Activated CD8-positive, alpha-beta T cell treated with anti-CD3 and anti-CD28 coated beads for 36 hours (primary cell): ENCODE results near the gene METTL2B. TPM values are rescaled to one million over a fixed set of nuclear protein-coding genes. Genes with fewer than 3 reads are reported as not detected.
"Not testable (repeated sequence)": the region's sequence is repeated elsewhere in the genome, so short reads cannot be mapped to it uniquely, and the experiment has no call there.

ENCODE experiments used
- ATAC-seq: fragments of 200-7000 bp; cut with Tn5 transposase; one replicate; pipeline ENCODE4 v1.10.0; 2021; ENCODE audit warnings: mild to moderate bottlenecking, moderate library complexity
- CTCF ChIA-PET: fragments of 350-600 bp; sonication (Branson Sonifier 250); formaldehyde crosslinking; loops from one replicate; lab custom pipeline; 2021; ENCODE audit warnings: antibody characterized with exemption; lab: Charles Lee
- POLR2A ChIA-PET: fragments of 350-600 bp; sonication (Branson Sonifier 250); formaldehyde crosslinking; loops from one replicate; lab custom pipeline; 2021; ENCODE audit warnings: antibody characterized with exemption; lab: Charles Lee
- DNase-seq: peaks from one replicate; pipeline ENCODE4 v3.0.0-alpha.2; 2020
- H3K27ac Mint-ChIP-seq: one replicate; pipeline ENCODE4 v1.8.0; 2021; ENCODE audit warnings: mild to moderate bottlenecking, mixed read lengths
- H3K27me3 Mint-ChIP-seq: one replicate; pipeline ENCODE4 v1.8.0; 2021; ENCODE audit warnings: mixed read lengths
- H3K36me3 Mint-ChIP-seq: one replicate; pipeline ENCODE4 v1.8.0; 2021; ENCODE audit warnings: low read depth, mixed read lengths
- H3K4me1 Mint-ChIP-seq: one replicate; pipeline ENCODE4 v1.8.0; 2021; ENCODE audit warnings: low read depth, mixed read lengths
- H3K4me3 Mint-ChIP-seq: one replicate; pipeline ENCODE4 v1.8.0; 2021; ENCODE audit warnings: mild to moderate bottlenecking, moderate library complexity, mixed read lengths
- H3K9me3 Mint-ChIP-seq: one replicate; pipeline ENCODE4 v1.8.0; 2021; ENCODE audit warnings: mixed read lengths
- intact Hi-C: fragments of 100-400 bp; cut with micrococcal nuclease; formaldehyde crosslinking; loops from one replicate; pipeline ENCODE4 v1.10.0; 2022
- total RNA-seq, 2 experiments: library from RNA; stranded (reverse); gene quantifications; one replicate each; pipeline ENCODE4 v1.2.3, GENCODE V29; 2021
- TF ChIP-seq, protein P1 (sequence below): fragments of 200-600 bp; IDR thresholded peaks from one replicate; pipeline ENCODE4 v1.8.0; 2022; ENCODE audit warnings: antibody characterized with exemption, mild to moderate bottlenecking

Gene METTL2B, protein sequence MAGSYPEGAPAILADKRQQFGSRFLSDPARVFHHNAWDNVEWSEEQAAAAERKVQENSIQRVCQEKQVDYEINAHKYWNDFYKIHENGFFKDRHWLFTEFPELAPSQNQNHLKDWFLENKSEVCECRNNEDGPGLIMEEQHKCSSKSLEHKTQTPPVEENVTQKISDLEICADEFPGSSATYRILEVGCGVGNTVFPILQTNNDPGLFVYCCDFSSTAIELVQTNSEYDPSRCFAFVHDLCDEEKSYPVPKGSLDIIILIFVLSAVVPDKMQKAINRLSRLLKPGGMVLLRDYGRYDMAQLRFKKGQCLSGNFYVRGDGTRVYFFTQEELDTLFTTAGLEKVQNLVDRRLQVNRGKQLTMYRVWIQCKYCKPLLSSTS
- total RNA-seq: 10 to 100 TPM; 38.9 to 45.6 TPM

DNA sequence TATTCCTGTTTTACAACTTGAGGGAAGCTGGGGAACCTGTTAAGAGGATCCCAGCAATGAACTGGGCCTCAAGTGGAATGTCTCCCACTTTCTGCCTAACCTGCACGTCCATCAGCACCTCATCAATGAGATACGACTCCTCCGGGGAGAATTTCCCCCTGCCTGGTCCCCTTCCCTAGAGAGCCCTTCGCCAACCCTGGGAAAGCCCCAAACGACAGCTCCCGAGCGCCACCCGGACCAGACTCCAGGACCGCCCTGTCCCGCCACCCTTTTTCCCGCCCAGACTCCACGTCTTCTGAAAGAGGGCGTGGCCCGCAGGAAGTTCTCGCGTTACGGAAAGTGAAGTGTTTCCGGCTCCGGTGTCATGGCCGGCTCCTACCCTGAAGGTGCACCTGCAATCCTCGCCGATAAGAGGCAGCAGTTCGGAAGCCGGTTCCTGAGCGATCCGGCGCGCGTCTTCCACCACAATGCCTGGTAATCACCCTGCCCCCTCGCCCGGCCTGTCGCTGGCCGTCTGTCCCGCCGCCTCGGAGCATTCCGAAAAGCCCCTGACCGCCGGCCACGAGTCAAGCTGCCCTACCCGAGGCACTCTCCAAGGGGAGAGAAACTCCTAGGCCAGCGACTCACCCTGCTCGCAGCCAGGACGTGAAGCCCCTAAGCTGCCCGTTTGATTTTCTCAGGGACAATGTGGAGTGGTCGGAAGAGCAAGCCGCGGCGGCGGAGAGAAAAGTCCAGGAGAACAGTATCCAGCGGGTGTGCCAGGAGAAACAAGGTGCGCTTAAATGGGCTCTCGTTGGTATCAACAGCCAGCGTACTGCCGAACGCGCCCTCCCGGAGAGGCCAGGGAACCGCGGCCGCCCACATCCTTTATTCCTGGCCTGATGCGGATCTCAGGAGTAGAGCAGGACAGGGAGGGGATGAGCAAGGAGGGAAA is at the start of gene METTL2B:
Gene METTL2B (plus strand): TSS at position 347 of the 934 bp plus-strand sequence. CDS start 18 bp downstream, at position 365.
- Mint-ChIP-seq H3K4me3 (peak within 1 kb of the TSS; percentile 99), H3K4me1 (peaks cover 34% of the 10 kb centered on the region), H3K27ac (peak within 1 kb of the TSS; percentile 99), H3K36me3 (peaks cover 34% of the 10 kb centered on the region)
- peak; percentile 97 for DNase-seq
- CTCF ChIA-PET: interaction anchor here (0.7 to 3.9 kb wide), 5 partner anchors 15 to 69 kb away, joined by 3 to 41 read pairs (median 7); no protein-coding TSS in a partner anchor
- peak; percentile 93 for ATAC-seq
- TF ChIP-seq, protein P1, sequence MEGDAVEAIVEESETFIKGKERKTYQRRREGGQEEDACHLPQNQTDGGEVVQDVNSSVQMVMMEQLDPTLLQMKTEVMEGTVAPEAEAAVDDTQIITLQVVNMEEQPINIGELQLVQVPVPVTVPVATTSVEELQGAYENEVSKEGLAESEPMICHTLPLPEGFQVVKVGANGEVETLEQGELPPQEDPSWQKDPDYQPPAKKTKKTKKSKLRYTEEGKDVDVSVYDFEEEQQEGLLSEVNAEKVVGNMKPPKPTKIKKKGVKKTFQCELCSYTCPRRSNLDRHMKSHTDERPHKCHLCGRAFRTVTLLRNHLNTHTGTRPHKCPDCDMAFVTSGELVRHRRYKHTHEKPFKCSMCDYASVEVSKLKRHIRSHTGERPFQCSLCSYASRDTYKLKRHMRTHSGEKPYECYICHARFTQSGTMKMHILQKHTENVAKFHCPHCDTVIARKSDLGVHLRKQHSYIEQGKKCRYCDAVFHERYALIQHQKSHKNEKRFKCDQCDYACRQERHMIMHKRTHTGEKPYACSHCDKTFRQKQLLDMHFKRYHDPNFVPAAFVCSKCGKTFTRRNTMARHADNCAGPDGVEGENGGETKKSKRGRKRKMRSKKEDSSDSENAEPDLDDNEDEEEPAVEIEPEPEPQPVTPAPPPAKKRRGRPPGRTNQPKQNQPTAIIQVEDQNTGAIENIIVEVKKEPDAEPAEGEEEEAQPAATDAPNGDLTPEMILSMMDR: peak; percentile 63
- POLR2A ChIA-PET: interaction anchor here (0.5 to 2.2 kb wide), 8 partner anchors 15 to 133 kb away, joined by 3 to 6 read pairs (median 4); partner anchors contain the start of genes HILPDA and IMPDH1
- H3K27me3 Mint-ChIP-seq, intact Hi-C loops, H3K9me3 Mint-ChIP-seq: not testable (repeated sequence)

DNA sequence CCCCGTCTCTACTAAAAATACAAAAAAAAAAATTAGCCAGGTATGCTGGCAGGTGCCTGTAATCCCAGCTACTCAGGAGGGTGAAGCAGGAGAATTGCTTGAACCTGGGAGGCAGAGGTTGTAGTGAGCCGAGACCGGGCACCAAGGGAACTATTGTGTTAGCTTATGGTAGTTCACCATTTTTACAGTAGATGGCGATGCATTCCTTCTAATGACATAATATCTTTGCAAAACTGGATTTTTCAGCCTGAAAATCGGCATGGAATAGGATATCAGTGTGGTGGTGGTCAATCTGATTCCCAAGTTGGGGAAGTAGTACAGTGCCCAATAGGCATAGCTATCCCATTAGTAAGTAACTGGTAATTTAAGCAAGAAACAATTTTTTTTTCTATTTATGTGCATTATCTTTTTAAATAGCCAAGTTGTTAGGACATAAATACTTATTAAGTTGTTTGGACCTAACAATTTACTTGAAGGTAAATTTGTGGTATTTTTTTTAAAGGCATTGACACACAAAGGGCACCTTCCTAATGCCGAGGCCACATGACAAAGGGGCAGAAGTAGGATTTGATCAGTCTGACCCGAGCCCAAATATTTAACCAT is 49.2 kb upstream of the METTL2B start:
- no peak overlapping the region for H3K4me3 Mint-ChIP-seq
- no peak overlapping the region for H3K27ac Mint-ChIP-seq
- ATAC-seq (peak; percentile 59), DNase-seq (peak; percentile 50)
- H3K9me3 Mint-ChIP-seq: no peaks in the 10 kb centered on the region
- intact Hi-C loops: loop anchor here (1.0 kb wide), 1 partner anchor 32 kb away; no protein-coding TSS in a partner anchor
- peaks cover 14% of the 10 kb centered on the region for H3K27me3 Mint-ChIP-seq
- TF ChIP-seq, protein P1: peak; percentile 97
- peaks cover 15% of the 10 kb centered on the region for H3K4me1 Mint-ChIP-seq
- POLR2A ChIA-PET: interaction anchor here (1.3 to 7.6 kb wide), 4 partner anchors 11 to 49 kb away, joined by 3 to 46 read pairs (median 6); partner anchors contain the start of genes HILPDA and METTL2B
- CTCF ChIA-PET: interaction anchor here (0.7 to 15.2 kb wide), 41 partner anchors 9 to 454 kb away, joined by 3 to 345 read pairs (median 7); partner anchors contain the start of genes GARIN1A, HILPDA, IMPDH1 and METTL2B
- H3K36me3 Mint-ChIP-seq: no peaks in the 10 kb centered on the region

DNA sequence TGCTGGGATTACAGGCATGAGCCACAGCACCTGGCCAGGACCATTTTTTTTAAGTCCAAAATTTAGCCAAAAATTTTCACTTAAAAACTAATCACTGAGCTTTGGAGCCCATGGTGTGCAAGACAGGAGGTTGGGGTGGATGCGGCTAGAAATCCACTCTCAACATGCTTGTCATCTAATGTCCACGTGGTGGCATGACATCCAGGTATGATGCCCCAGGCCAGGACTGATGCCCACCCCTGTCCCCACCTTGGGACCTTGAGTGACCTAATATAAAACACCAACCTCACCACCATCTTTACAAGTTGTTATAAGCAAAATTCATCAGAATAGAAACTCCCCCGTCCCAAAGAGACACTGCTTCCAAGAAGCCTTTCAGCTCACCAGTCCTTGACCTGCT is 46.3 kb upstream of the METTL2B start:
- intact Hi-C loops: no loop called here
- H3K36me3 Mint-ChIP-seq: no peaks in the 10 kb centered on the region
- H3K4me3 Mint-ChIP-seq: no peak overlapping the region
- TF ChIP-seq, protein P1: no peak
- CTCF ChIA-PET: interaction anchor here (1.0 to 15.2 kb wide), 6 partner anchors 12 to 42 kb away, joined by 3 to 345 read pairs (median 44); partner anchors contain the start of genes HILPDA and IMPDH1
- POLR2A ChIA-PET: interaction anchor here (1.2 to 7.6 kb wide), 2 partner anchors 31 to 46 kb away, joined by 3 to 46 read pairs; partner anchors contain the start of gene METTL2B
- peaks cover 17% of the 10 kb centered on the region for H3K27me3 Mint-ChIP-seq
- DNase-seq (no peak), ATAC-seq (no peak)
- H3K9me3 Mint-ChIP-seq: no peaks in the 10 kb centered on the region
- H3K4me1 Mint-ChIP-seq: peaks cover 11% of the 10 kb centered on the region
- H3K27ac Mint-ChIP-seq: no peak overlapping the region

DNA sequence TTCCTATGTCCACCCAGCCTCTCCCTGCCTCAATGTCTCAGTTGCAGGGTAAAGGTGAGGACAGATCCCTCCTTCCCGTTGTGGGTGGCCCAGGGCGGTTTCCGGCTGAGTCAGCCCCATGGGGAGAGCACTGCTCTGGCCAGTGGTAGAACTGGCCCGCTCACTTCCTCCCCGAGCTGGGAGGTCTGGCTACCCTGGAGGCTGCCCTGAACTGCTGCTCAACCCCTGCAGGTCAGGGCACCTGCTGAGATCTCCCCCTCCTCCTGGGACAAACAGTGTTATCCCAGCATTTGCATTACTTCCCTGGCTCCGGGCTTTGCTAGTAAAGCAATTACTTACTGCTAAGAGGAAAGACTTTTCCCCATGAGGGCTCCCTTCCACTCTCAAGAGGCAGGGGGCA is 45.3 kb upstream of the METTL2B start:
- ATAC-seq (no peak), DNase-seq (no peak)
- H3K9me3 Mint-ChIP-seq: no peaks in the 10 kb centered on the region
- H3K4me3 Mint-ChIP-seq: no peak overlapping the region
- H3K27ac Mint-ChIP-seq: no peak overlapping the region
- intact Hi-C loops: no loop called here
- ChIA-PET POLR2A (interaction anchor here (1.2 to 7.6 kb wide), 3 partner anchors 17 to 45 kb away, joined by 3 to 46 read pairs (median 5); partner anchors contain the start of gene METTL2B), CTCF (interaction anchor here (1.1 to 15.2 kb wide), 5 partner anchors 7 to 44 kb away, joined by 3 to 345 read pairs (median 3); no protein-coding TSS in a partner anchor)
- H3K4me1 Mint-ChIP-seq: peaks cover 11% of the 10 kb centered on the region
- TF ChIP-seq, protein P1: no peak
- H3K27me3 Mint-ChIP-seq: peaks cover 17% of the 10 kb centered on the region
- H3K36me3 Mint-ChIP-seq: no peaks in the 10 kb centered on the region
